LNCaP clone FGC (cell line): ENCODE results near the gene MAJIN.

Experiments used
- DNase-seq: peaks from one replicate; pipeline ENCODE4 v3.0.0-alpha.2; 2011; ENCODE audit warnings: low read depth
- H3K4me3 ChIP-seq: 2 replicates; pipeline ENCODE4 v1.5.1; 2011; ENCODE audit warnings: mild to moderate bottlenecking, low read depth, low read length, control low read depth
- TF ChIP-seq, protein P1 (sequence below): IDR thresholded peaks from 2 replicates; pipeline ENCODE4 v1.5.1; 2012; ENCODE audit warnings: mild to moderate bottlenecking; ENCODE audit not compliant: control insufficient read depth, insufficient read depth; ENCODE audit errors: extremely low read depth

Gene MAJIN

DNA sequence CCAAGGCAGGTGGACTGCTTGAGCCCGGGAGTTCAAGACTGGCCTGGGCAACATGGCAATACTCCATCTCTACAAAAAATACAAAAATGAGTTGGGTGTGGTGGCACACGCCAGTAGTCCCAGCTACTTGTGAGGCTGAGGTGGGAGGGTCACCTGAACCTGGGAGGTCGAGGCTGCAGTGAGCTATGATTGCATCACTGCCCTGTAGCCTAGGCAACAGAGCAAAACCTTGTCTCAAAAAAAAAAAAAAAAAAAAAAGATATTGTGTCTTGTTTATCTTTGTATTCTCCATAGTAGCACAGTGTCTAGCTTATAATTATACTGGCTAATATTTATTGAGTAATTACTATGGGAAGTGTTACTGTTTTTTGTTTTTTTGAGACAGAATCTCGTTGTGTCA is 20.4 kb downstream of the MAJIN start:
- no peak for DNase-seq
- TF ChIP-seq, protein P1, sequence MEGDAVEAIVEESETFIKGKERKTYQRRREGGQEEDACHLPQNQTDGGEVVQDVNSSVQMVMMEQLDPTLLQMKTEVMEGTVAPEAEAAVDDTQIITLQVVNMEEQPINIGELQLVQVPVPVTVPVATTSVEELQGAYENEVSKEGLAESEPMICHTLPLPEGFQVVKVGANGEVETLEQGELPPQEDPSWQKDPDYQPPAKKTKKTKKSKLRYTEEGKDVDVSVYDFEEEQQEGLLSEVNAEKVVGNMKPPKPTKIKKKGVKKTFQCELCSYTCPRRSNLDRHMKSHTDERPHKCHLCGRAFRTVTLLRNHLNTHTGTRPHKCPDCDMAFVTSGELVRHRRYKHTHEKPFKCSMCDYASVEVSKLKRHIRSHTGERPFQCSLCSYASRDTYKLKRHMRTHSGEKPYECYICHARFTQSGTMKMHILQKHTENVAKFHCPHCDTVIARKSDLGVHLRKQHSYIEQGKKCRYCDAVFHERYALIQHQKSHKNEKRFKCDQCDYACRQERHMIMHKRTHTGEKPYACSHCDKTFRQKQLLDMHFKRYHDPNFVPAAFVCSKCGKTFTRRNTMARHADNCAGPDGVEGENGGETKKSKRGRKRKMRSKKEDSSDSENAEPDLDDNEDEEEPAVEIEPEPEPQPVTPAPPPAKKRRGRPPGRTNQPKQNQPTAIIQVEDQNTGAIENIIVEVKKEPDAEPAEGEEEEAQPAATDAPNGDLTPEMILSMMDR = no peak
- no peak overlapping the region for H3K4me3 ChIP-seq

DNA sequence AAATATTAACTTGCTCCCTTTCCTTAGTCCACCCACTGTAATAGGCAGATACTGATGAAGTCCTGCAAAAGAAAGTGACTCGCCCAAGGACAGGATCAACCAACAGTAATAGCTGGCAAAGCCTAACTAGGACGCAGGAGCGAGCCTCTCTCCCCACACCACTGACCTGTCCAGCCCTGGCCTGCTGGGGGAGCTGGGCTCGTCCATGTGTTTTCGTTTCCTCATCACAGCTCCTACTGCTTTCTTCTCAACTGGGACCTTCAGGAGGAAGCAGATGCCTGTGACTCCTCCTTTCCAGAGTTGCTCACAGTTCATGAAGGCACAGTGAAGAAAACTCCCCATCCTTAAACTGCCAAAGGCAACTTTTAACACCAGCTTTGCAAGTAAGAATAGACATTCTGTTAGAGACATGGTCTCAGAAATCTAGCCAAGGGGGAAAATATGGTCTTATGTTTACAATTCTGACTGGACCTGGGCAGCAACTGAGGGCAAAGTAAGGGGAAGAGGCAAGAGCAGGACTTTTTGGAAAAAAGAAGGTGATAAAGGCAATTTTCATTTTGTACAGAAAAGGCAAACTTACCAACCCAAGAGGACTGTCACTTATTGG is 24.6 kb downstream of the MAJIN start:
- TF ChIP-seq, protein P1 = no peak
- no peak overlapping the region for H3K4me3 ChIP-seq
- no peak for DNase-seq

DNA sequence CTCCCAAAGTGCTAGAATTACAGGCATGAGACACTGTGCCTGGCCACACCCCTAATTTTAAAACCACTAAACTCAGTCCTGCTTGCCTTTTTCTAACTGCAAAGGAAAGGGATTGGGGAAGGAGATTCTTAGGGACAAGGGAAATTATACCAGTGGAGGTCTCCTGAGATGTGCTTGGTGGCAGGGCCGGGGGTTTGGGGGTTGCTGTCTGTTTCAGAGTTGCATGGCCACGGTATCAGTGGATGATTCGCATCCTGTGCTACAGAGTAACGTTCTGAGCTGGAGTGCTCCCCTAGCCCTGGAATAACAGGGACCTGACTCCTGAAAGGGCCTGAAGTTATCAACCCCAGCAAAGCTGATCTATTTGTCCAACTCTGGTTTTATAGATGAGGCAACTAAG is 35.4 kb downstream of the MAJIN start:
- DNase-seq = no peak
- TF ChIP-seq, protein P1 = no peak
- no peak overlapping the region for H3K4me3 ChIP-seq

DNA sequence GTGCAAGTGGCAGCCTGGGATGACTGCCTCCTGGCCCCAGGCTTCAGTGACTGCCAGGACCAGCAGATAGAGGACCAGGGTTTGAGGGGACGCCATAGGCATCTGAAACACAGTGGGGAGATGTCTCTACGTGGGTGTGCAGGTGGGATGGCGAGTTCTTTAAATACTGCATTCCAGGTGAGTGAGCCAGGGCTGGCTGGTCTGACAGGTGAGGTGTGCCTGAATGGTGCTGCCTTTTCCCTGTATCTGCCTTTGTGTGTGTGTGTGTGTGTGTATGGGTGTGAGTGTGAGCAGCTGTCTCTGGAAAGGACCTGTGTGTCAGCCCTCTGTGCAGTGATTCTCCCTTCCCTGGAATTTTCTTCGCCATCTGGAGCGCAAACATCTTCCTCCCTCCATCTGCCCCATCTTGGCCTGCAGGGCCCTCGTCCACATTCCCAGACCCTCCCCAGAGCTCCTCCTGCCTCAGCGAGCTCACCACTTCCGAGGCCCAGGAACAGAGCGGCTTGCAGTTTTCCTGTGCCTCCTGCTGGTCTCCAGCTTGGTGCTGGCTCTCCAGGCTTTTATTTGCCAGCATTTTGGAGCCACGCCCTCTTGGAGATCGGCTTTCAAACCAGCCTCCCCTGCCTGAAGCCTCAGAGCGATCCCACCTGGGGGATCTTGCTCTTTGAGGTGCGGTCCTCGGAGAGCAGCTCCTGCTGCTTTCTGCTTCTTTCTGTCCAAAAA is 36.4 kb downstream of the MAJIN start, which contains the start of gene GPHA2:
GPHA2 (minus strand) TSS at position 535 of the 723 bp plus-strand sequence; CDS start at position 102, 433 bp downstream.
- H3K4me3 ChIP-seq = no peak within 1 kb of the TSS
- DNase-seq = no peak
- TF ChIP-seq, protein P1 = no peak

DNA sequence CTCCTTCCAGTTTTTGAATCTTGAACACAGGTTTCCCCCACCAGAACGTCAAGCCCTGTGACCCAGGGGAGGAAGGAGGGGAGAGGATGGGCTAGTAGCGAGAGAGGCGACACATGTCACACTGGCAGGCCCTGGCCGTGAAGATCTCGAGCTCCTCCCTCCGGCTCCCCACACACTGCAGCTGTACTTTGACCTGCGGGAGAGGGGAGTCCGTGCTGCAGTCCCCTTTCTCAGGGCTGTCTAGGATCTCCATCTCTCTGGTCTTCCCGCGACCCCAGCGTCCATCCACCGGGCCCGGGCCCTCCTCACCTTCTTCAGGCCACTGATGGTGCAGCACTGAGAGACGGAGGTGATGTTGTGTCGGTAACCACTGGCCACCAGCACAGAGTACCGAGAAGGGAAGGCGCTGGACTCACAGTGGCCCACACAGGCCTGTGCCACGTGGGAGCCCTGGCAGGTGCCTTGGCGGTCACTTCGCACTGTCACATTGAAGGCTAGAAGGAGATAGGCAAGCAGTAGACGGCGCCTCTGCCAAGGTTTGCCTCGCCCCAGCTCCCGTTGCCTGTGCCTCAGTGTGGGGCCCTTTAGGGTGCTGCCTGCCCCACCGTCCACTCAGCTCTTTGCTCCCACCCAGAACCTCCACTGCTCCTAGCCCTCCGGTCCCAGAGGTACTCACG is 37.1 kb downstream of the MAJIN start:
- H3K4me3 ChIP-seq = no peak overlapping the region
- TF ChIP-seq, protein P1 = no peak
- DNase-seq = no peak

DNA sequence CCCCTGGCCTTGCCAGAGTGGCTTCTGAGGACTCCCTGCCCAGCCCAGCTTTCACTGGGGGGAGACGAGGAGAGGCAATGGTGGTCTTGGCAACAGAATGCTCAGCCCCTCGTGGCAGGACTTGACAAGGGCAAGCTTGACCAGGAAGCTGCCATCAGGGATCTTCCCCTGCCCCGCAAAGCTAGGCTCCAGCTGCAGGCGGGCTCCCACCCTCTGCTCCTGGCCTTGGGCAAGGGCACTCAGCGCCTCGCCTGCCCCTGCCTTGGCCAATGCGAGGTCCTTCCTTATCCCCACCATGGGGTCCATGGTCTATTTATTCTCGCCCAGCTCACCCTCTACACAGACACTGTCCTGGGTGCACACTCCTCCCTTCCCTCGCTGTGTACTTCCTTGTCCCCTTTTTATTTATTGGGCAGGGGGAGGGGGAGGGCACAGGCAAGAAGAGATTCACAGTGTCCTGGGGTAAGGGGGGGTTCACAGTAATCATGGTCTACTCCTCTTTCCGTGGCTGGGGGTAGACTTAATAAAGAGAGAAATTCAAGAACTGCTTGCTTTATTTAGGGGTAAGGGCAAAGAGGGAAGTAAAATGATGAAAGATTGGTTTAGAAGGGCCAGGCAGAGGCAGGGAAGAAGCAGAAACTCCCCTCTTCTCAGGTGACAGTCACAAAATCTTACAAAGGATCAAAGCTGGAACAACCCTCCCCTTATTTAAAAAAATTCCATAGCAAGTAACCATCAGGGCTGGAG is 37.8 kb downstream of the MAJIN start:
- TF ChIP-seq, protein P1 = no peak
- no peak overlapping the region for H3K4me3 ChIP-seq
- no peak for DNase-seq
